NCI-H446 treated with DMSO at 0.1 percent for 48 hours (cell line): Measurements from ENCODE around the gene DMPK.

Experiments
- DNase-seq: peaks from one replicate; lab custom pipeline; 2025; lab: John Stamatoyannopoulos, UW

Gene DMPK

GRCh38 chr19:45785781-45786532, 3.7 kb upstream of the DMPK start:
- DNase-seq: no peak

- DNase-seq: no peak
Measured at GRCh38 chr19:45785097-45785496, 2.8 kb upstream of the DMPK start.

DNA sequence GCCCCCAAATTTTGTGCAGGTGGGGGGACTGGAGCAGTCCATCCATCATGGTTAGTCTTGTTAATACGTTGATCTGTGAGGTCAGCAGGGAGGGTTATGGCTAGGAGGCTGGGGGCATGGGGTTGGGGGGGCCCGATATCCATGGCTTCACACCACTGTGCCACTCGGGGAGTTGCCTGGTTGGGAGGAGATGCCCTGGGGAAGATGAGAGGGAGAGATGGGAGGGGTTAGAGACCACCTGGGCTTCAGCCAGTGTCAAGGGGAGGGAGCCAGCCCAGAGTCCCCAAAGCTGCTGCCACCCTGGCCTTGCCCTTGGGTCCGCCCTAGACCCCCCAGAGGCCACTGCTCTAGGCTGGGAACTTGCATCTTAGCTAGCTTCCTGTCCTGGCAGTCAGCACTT, 1.8 kb upstream of the DMPK start:
- no peak for DNase-seq

- no peak for DNase-seq
Measured at GRCh38 chr19:45782820-45783785, 813 bp upstream of the DMPK start.

DNA sequence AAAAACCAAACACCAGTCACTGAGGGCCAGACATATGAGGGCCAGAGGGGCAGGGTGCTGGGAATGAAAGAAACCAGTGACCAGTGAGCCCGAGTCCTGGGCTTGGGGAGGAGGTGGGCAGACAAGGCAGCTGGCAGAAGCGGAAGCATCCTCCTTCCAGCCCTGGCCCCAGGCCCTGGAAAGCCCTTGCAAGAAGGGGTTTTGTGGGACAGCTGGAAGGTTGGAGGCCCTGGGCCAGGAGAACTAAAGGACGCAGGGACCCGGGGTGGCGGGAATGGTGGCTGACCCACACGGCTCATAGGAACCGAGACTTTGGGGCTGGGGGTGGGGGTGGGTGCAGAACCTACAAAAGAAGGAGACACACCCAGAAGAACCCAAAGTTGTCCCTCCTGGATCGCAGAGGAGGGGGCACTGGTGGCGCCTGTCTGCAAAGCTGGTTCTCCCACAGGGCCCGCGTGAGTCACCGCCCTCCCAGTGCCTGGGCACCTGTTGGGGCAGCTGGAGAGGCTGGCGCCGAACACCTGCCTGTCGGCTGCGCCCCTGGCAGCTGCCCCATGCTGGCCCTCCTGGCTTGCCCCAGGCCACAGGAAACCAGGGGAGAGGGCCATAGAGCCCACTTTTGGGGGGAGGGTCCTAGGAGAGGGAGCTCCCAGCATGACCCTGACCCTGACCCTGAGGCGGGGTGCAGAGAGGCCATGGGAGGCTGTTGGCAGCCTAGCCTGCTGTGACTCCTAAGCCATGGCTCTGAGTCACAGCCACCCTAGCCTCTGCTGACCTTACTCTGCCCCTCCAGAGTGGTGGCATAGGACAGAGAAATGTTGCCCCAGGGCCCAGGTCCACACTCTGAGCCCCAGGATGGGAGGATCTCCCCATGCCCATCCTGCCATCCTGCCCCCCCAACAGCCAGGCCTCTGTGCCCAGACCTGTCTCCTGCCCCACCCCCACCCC, 802 bp downstream of the DMPK start:
- DNase-seq: peak; percentile 10

DNA sequence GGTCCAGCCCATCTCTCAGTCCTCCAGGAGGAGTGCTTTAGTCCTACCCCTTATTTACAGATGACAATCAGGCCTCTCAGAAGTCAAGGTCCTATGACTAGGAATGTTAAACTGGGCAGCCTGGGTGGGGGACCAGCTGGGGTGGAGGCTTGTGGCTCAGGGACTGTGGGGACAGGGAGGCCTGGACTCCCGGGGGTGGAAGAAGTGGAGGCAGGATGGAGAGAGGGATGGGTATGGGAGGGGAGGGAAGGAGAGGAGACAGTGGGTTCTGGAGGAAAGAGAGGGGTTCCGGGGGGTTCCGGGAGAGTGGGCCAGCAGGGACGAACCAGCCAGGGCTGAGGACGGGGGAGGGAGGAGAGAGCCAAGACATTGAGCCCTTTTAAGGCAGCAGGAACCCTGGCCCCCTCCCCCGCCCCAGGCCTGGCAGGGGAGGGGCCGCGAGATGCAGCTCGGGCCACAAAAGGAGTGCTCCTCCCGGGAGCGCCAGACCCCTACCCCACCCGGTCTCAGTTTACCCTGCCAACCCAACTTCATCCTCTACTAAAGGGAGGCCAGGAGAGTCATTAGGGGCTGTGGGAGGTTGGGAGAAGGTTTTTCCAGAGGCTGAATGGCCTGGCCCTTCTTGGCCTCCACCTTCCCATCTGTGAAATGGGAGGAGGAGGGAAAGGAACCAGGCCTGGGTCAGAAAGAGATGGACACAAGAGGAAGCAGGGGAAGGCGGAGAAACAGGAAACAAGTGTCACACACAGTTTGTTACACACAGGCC, 1.7 kb downstream of the DMPK start:
- no peak for DNase-seq

DNA sequence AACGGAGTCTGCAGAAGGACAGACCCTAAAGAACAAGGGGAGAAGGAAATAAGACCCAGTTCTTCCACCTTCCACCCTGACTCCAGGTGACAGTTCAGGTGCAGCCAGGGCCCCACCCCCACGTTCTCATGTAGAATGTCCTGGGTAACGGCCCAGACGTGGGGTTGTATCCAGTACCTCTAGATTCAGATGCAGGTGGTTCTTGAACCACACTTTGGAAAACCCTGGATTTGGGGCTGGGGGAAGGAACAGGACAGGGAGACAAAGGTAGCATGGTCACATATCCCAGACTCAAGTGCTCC, 2.2 kb downstream of the DMPK start:
- no peak for DNase-seq

- DNase-seq: peak; percentile 66
Measured at GRCh38 chr19:45779231-45780145, 2.8 kb downstream of the DMPK start.

DNA sequence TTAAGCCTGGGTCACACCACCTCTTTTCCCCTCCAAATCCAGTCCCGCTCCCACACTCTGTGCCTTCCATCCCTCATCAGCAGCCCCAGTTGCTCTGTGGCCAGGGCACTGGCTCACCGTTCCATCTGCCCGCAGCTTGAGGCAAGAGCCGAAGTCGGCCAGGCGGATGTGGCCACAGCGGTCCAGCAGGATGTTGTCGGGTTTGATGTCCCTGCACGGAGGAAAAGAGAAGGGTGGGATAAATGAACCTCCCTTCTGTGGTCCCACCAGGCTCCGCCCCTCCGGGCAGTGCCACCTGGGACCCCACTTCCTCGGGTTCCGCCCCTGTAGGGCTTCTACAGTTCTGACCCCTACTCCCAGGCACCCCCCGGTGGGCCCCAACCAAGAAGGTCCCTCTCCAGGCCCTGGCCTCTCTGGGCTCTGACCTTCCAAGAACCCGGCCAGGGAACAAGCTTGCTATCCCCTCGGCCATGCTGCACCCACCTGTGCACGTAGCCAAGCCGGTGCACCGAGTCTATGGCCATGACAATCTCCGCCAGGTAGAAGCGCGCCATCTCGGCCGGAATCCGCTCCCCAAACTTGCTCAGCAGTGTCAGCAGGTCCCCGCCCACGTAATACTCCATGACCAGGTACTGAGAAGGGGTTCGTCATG, 4.2 kb downstream of the DMPK start:
- DNase-seq: no peak

- no peak for DNase-seq
Measured at GRCh38 chr19:45777395-45777961, 4.8 kb downstream of the DMPK start.

DNA sequence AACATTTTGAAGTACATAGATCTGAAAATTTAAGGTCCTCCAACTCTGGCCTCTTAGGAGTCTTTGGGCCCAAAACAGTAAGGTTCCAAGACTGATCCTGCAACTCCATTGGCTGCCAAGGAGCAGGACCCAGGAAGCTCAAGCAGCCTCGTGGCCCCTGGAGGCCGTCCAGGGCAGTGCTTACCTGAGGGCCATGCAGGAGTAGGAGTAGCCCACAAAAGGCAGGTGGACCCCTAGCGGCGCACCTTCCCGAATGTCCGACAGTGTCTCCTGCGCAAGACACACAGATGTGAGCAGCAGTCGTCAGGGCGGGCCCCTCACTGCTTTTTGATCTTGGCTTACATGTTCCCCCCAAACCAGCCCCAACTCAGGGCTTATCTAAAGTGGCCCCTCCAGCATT, 7.5 kb downstream of the DMPK start:
- DNase-seq: no peak

DNA sequence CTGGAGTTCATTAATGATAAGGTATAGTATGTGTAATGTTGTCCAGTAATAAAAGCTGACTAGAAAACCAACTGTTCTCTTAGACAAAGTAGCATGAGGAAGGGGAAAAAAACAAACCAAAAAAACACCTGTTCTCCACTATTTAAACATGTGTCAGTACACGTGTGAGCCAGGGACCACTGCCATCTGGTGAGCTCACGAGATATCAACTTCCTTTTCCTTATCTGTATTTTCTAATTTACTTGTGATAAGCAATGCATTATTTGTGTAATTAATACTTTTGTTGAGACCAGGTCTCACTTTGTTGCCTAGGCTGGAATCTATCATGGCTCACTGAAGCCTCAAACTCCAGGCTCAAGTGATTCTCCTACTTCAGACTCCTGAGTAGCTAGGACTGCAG, 8.9 kb downstream of the DMPK start:
- DNase-seq: no peak

GRCh38 chr19:45772912-45773311, 9.4 kb downstream of the DMPK start:
- DNase-seq: no peak

GRCh38 chr19:45772130-45772840, 10.0 kb downstream of the DMPK start:
- no peak for DNase-seq

DNA sequence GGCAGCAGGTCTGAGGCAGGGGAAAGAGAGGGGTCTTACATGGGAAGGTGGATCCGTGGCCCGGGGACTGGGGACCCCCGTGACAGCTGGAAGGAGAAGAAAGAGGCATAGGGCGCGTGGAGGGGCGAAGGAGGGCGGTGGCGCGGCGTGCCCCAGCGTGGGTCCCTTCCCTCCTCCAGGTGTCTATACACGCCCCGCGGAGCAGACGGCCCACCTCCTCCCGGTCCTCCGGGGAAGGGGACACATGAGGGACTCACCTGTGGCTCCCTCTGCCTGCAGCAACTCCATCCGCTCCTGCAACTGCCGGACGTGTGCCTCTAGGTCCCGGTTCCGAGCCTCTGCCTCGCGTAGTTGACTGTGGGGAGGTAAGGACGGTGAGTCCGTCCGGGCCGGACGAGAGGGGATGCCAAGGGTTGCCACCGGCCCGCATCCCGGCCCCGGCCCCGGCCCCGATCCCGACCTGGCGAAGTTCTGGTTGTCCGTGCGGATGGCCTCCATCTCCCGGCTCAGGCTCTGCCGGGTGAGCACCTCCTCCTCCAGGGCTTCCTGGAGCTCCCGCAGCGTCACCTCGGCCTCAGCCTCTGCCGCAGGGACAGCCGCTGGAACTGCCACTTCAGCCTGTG, 10.9 kb downstream of the DMPK start:
- DNase-seq: no peak

GRCh38 chr19:45770192-45771101, 11.8 kb downstream of the DMPK start:
- peak; percentile 97 for DNase-seq

- DNase-seq: peak; percentile 50
Measured at GRCh38 chr19:45769821-45770191, 12.5 kb downstream of the DMPK start.
